VCaP (cell line): ENCODE results near the gene SETD7.

Experiments
- H3K27ac ChIP-seq: fragments of 450-650 bp; 2 replicates; pipeline ENCODE4 v1.5.1; 2017
- TF ChIP-seq, protein P1 (sequence below): fragments of 450-650 bp; conservative IDR thresholded peaks from 2 replicates; pipeline ENCODE4 v1.5.1; 2017; ENCODE audit warnings: mild to moderate bottlenecking, moderate library complexity

The SETD7 gene

DNA sequence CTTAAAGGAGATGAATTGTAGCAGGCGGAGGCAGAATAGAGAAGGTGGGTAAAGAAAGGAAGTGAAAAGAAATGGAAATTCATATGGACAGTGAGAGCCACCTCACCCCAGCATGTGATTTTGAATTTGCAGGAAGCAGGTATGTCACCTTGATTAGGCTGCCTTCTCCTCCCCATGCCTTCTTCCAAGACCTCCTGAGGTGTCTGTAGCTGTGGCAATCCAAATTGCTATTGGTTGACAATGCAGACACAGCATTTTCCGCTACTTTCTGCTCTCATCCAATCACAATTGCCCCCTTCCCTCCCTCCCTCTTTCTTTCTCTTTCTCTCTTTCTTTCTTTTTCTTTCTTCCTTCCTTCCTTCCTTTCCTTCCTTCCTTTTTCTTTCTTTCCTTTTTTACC, 63.6 kb downstream of the SETD7 start:
- no peak overlapping the region for H3K27ac ChIP-seq

DNA sequence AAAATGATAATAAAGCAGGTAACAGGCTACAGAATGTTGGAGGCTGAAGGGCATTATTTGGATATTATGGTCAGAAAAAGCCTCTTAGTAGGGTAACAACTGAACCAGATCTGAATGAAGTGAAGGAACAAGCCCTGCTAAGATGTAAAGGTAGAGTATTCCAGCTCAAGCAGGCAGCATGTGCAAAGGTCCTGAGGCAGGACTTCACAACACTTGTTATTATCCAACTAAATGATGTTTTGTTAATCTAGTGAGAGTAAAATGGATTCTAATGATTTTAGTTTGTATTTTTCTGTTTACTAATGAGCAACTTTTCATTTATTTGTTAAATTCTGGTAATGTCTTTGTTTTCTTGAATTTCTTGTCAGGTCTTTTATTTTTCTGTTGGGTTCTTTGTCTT, 66.4 kb downstream of the SETD7 start:
- no peak overlapping the region for H3K27ac ChIP-seq
- TF ChIP-seq, protein P1, sequence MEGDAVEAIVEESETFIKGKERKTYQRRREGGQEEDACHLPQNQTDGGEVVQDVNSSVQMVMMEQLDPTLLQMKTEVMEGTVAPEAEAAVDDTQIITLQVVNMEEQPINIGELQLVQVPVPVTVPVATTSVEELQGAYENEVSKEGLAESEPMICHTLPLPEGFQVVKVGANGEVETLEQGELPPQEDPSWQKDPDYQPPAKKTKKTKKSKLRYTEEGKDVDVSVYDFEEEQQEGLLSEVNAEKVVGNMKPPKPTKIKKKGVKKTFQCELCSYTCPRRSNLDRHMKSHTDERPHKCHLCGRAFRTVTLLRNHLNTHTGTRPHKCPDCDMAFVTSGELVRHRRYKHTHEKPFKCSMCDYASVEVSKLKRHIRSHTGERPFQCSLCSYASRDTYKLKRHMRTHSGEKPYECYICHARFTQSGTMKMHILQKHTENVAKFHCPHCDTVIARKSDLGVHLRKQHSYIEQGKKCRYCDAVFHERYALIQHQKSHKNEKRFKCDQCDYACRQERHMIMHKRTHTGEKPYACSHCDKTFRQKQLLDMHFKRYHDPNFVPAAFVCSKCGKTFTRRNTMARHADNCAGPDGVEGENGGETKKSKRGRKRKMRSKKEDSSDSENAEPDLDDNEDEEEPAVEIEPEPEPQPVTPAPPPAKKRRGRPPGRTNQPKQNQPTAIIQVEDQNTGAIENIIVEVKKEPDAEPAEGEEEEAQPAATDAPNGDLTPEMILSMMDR: no peak

More for the DNA sequence above, 63.6 kb downstream of the SETD7 start:
- TF ChIP-seq, protein P1: no peak

DNA sequence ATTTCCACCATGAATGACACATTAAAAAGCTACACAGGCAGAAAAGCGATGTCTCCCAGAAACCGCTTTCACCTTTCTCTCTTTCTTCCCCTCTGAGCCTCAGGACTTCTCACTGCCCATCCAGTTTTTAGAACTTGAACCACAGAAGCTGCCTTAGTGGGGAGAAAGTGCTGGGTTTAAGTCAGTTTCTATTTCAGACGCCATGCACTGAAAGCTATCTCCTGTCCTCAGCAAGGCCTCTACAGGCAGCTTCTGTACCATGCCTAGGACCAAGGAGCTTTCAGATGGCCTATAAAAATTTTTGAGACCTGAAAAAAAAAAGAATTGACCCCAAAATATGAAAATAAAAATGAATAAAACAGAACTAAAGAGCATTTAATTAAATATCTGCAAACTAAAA, 67.6 kb downstream of the SETD7 start:
- no peak overlapping the region for H3K27ac ChIP-seq
- TF ChIP-seq, protein P1: no peak

DNA sequence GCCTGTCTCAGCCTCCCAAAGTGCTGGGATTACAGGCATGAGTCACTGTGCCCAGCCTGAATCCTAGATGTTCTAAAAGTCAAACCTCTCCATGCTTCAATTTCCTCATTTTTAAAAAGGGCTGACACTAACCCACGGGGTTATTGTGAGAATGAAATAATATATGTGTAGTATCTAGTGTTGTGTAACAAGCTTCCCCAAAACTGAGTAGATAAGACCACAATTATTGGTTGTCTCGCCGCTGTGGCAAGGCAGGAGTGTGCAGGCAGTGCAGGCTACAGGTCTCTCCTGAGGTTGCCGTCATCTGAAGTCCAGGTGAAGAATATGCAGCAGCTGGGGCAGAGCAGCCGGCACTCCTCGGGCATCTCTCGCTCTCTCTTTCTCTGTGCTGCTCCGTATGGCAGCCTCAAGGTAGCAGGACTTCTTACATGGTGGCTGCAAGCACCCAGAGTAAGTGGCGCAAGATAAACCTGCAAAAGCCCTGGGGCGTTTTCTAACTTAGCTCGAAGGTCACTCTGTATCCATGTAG, 71.2 kb downstream of the SETD7 start:
- H3K27ac ChIP-seq: no peak overlapping the region
- TF ChIP-seq, protein P1: no peak

DNA sequence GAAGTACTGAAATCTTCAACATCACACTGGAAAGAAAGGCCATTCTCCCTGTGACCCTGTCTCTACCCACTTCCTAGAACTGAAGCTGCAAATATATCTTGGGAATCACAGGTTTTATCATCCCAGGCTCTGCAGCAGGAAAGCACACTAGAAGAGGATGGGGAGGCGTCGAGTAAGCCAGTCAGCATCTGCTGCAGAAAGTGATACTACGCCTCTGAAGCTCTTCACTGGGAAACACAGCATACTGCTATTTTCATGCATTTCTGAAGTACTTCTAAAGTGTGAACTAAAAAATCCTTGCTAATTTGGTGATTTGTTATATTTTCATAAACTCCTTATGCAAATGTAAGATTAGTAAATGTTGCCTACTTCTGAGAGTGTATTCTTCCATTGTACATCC, 73.0 kb downstream of the SETD7 start:
- H3K27ac ChIP-seq: no peak overlapping the region

DNA sequence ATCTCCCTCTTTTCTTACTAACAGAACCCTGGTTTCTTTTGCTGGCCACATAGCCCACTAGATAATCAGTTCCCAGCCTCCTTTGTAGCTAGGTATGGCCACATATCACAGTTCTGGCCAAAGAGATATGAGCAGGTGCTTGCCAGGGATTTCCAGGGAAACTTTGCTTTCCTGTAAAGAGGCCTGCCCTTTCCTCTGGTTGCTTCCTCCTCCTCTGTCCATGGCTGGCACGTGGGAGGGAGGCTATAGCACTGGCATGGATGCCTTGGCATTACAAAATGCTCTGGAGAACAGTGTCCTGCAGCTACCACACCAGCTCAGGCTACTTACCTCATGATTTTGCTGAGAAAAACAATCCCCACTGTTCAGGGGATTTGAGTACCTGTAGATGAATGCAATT, 74.6 kb downstream of the SETD7 start:
- TF ChIP-seq, protein P1: no peak
- no peak overlapping the region for H3K27ac ChIP-seq

More for the DNA sequence above, 73.0 kb downstream of the SETD7 start:
- TF ChIP-seq, protein P1: no peak

DNA sequence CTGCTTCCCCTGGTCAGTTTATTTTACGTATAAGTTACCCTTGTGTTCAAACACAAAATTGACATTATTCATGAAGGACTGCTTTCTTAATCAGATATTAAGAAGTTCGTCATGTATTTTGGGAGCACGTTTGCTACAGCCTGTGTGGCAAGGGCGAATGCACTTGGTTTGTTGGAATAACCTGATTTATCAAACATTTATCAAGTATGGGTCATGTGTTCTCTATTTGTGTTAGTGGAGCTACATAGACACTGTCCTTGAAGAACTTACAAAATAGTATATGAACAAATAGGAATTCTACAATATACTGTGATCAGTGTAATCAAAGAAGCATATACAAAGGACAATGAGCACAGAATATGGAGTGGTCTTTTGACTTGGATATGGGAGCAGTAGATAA, 79.7 kb downstream of the SETD7 start:
- no peak overlapping the region for H3K27ac ChIP-seq
- TF ChIP-seq, protein P1: no peak

DNA sequence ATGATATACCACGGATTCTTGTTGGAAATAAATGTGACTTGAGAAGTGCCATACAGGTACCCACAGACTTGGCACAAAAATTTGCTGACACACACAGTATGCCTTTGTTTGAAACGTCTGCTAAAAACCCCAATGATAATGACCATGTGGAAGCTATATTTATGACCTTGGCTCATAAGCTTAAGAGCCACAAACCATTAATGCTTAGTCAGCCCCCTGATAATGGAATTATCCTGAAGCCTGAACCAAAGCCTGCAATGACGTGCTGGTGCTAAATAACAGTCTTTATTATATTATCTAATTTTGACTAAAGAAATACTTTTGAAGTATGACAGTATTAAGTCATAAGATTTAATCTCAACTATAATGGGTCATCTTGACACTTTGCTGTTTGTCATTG, 83.2 kb downstream of the SETD7 start:
- no peak overlapping the region for H3K27ac ChIP-seq
- TF ChIP-seq, protein P1: no peak
